ENCODE measurements around the gene COL18A1. TPM values are rescaled to one million over a fixed set of nuclear protein-coding genes. Genes with fewer than 3 reads are reported as not detected.

The COL18A1 gene
- total and polyA plus RNA-seq, 9 of the 15 experiments (the other 6 are each of a cell fraction or from before 2014, with no cell fraction given) = 0.14 to 16.4 (median 2.0) TPM

GRCh38 chr21:45405819-45406762, 1.1 kb downstream of the COL18A1 start (continued):
- TF ChIP-seq ZBTB40 (IDR thresholded peaks at IDR 0.05) (no peak), ZBTB40 (CRISPR knock-in tag; IDR thresholded peaks at IDR 0.05) (no peak), ZNF592 (IDR thresholded peaks at IDR 0.05) (no peak; the same call in 1 of the 2 replicates), PCBP2 (IDR thresholded peaks at IDR 0.05; ENCODE audit: low read depth, low read length, poor library complexity, severe bottlenecking) (no peak), HDAC8 (tag; IDR thresholded peaks at IDR 0.05) (no peak), FOXM1 (IDR thresholded peaks at IDR 0.05; ENCODE audit: low read depth) (no peak), FOXM1 (CRISPR knock-in tag; IDR thresholded peaks at IDR 0.05; ENCODE audit: low read depth) (0 out of 2 replicates have a peak, but pooled peaks have one; percentile 21), RBBP5 (IDR thresholded peaks at IDR 0.05; ENCODE audit: borderline replicate concordance, insufficient read depth, low read length, poor library complexity, severe bottlenecking) (peak; percentile 35), DACH1 (IDR thresholded peaks at IDR 0.05; ENCODE audit: partially characterized antibody) (no peak), KDM4B (IDR thresholded peaks at IDR 0.05; ENCODE audit: borderline replicate concordance in 2 of 2, low read depth in 1 of 2) (no peak), PHF8 (IDR thresholded peaks at IDR 0.05; ENCODE audit: borderline replicate concordance, low read length) (no peak), NRF1 (conservative IDR thresholded peaks at IDR 0.05 in 1 of 2, IDR thresholded peaks at IDR 0.05 in 1 of 2) (peak; percentile 10 to 37; a peak in 2 of 4 replicates), ZNF3 (CRISPR knock-in tag; IDR thresholded peaks at IDR 0.05) (no peak)
